Activated CD4-positive, alpha-beta memory T cell treated with anti-CD3 and anti-CD28 coated beads, Interleukin-2, amount 10 ng/mL, durations not matched to agents 7 days and 5 days (primary cell): Measurements from ENCODE around the gene GLIS1. TPM values are rescaled to one million over a fixed set of nuclear protein-coding genes. Genes with fewer than 3 reads are reported as not detected.

Source experiments
- CTCF ChIA-PET: fragments of 350-600 bp; sonication (Branson Sonifier 250); formaldehyde crosslinking; loops from one replicate; lab custom pipeline; 2021; ENCODE audit warnings: antibody characterized with exemption, inconsistent platforms; lab: Charles Lee
- POLR2A ChIA-PET: fragments of 350-600 bp; sonication (Branson Sonifier 250); formaldehyde crosslinking; loops from one replicate; lab custom pipeline; 2021; ENCODE audit warnings: antibody characterized with exemption; lab: Charles Lee
- DNase-seq: peaks from one replicate; pipeline ENCODE4 v3.0.0-alpha.2; 2020
- H3K27ac Mint-ChIP-seq: one replicate; pipeline ENCODE4 v1.8.0; 2021; ENCODE audit warnings: mild to moderate bottlenecking, mixed read lengths
- H3K27me3 Mint-ChIP-seq: one replicate; pipeline ENCODE4 v1.8.0; 2021; ENCODE audit warnings: mixed read lengths
- H3K36me3 Mint-ChIP-seq: one replicate; pipeline ENCODE4 v1.8.0; 2021; ENCODE audit warnings: low read depth, mixed read lengths
- H3K4me1 Mint-ChIP-seq: one replicate; pipeline ENCODE4 v1.8.0; 2021; ENCODE audit warnings: mixed read lengths
- H3K4me3 Mint-ChIP-seq: one replicate; pipeline ENCODE4 v1.8.0; 2021; ENCODE audit warnings: mild to moderate bottlenecking, mixed read lengths
- H3K9me3 Mint-ChIP-seq: one replicate; pipeline ENCODE4 v1.8.0; 2021; ENCODE audit warnings: mixed read lengths
- total RNA-seq, 2 experiments: library from RNA; stranded (reverse); gene quantifications; one replicate each; pipeline ENCODE4 v1.2.3, GENCODE V29; 2021

GLIS1 gene
- total RNA-seq, 2 experiments from 2014 or later = not detected

DNA sequence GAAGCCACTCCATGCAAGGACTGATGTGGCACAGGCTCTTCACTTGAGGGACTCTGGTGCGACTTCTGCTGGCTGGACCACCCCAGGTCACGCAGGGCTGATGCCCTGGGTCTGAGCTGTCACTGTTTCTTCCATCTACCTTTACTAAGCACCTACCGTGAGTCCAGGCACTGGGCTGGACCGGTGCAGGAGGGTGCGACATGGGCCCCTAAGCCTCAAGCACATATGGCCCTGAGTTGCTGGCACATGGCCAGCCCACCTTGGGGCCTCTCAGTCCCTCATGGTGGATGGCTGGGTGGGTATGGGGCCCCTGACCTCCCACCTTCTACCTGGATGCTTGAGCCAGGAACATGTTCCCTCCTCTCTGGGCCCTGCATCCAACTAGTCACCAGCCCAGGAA, 203.7 kb downstream of the GLIS1 start:
- ChIA-PET POLR2A (no interaction called here), CTCF (no interaction called here)
- no peaks in the 10 kb centered on the region for H3K4me1 Mint-ChIP-seq
- no peaks in the 10 kb centered on the region for H3K9me3 Mint-ChIP-seq
- DNase-seq = no peak
- no peaks in the 10 kb centered on the region for H3K36me3 Mint-ChIP-seq
- H3K27me3 Mint-ChIP-seq = peaks cover 6% of the 10 kb centered on the region
- no peak overlapping the region for H3K27ac Mint-ChIP-seq
- no peak overlapping the region for H3K4me3 Mint-ChIP-seq

DNA sequence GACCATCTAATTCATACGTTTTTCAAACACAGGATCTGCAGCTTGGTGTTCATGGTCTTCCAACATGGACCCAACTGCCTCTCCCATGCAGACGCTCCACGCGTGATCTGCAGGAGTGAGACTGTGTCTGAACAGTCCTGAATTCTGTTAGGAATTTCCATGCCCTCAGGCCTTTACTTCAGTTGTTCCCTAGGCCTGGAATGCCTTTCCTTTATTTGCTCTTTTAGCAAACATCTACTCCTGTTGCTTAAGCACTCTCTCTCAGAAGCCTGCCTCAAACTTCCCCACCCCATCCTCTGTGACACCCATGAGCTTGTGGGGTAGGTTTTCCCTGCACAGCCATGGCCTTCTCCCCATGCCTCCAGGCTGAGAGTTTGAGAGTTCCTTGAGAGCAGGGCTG, 206.1 kb downstream of the GLIS1 start:
- Mint-ChIP-seq H3K27me3 (peaks cover 6% of the 10 kb centered on the region), H3K36me3 (no peaks in the 10 kb centered on the region), H3K4me3 (no peak overlapping the region), H3K27ac (no peak overlapping the region), H3K9me3 (no peaks in the 10 kb centered on the region), H3K4me1 (no peaks in the 10 kb centered on the region)
- CTCF ChIA-PET = no interaction called here
- DNase-seq = no peak
- POLR2A ChIA-PET = no interaction called here

DNA sequence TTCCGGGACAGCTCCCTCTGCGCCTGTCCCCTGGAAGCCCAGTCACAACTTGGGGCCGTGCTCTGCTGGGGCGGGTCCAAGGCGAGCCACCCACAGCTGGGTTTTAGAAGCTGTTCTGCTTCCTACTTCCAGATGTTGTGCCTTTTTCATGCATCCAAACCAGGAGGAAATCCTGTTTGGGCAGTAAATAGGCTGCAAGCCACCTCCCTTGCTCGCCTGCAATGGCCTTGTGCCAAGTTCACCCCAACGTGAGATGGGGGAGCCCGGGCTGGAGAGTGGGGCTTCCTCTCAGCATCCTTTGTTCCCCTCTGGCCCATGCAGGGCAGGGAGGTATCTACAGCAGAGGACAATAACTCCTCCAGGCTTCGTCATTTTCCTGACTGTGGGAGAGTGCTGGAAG, 206.6 kb downstream of the GLIS1 start:
- no peak for DNase-seq
- ChIA-PET POLR2A (no interaction called here), CTCF (no interaction called here)
- no peak overlapping the region for H3K4me3 Mint-ChIP-seq
- H3K36me3 Mint-ChIP-seq = no peaks in the 10 kb centered on the region
- no peaks in the 10 kb centered on the region for H3K9me3 Mint-ChIP-seq
- no peak overlapping the region for H3K27ac Mint-ChIP-seq
- H3K4me1 Mint-ChIP-seq = no peaks in the 10 kb centered on the region
- H3K27me3 Mint-ChIP-seq = peaks cover 6% of the 10 kb centered on the region

DNA sequence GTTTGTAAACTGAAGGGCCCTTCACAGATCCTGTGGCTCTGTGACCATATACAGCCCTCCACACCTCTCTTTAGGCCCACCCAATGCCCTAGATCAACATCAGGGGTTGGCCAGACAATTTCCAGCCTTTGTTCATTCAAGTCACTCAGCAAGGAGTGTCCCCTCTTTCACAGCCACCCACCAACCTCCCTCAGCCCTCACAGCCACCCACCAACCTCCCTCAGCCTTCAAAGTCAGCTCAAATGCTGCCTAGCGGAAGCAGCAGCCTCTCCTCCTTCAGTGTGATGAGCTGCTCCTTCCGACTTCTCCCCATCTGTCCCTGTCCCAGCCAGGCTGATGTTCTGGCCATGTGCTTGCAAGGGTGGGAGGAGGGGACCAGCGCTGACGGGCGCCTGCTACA, 208.4 kb downstream of the GLIS1 start:
- ChIA-PET CTCF (no interaction called here), POLR2A (no interaction called here)
- H3K27ac Mint-ChIP-seq = no peak overlapping the region
- H3K4me1 Mint-ChIP-seq = no peaks in the 10 kb centered on the region
- peaks cover 6% of the 10 kb centered on the region for H3K27me3 Mint-ChIP-seq
- H3K36me3 Mint-ChIP-seq = no peaks in the 10 kb centered on the region
- no peak overlapping the region for H3K4me3 Mint-ChIP-seq
- no peak for DNase-seq
- no peaks in the 10 kb centered on the region for H3K9me3 Mint-ChIP-seq

DNA sequence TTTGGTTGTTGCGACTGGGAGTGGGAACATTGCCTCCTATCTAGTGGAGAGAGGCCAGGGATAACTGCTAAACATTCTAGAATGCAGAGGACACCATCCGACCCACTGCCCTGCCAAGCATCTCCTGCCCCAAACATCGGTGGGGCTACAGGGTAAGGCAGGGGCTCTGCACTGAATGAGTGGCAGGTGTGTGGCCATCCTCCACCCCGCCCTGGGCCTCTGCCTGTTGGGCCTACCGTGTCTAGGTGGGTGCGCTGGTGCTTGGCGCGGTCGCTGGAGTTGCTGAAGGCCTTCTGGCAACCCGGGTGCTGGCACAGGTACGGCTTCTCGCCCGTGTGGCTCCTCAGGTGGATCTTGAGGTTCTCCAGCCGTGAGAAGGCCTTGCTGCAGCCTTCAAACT, 209.4 kb downstream of the GLIS1 start:
- CTCF ChIA-PET = no interaction called here
- Mint-ChIP-seq H3K27ac (no peak overlapping the region), H3K4me3 (no peak overlapping the region)

DNA sequence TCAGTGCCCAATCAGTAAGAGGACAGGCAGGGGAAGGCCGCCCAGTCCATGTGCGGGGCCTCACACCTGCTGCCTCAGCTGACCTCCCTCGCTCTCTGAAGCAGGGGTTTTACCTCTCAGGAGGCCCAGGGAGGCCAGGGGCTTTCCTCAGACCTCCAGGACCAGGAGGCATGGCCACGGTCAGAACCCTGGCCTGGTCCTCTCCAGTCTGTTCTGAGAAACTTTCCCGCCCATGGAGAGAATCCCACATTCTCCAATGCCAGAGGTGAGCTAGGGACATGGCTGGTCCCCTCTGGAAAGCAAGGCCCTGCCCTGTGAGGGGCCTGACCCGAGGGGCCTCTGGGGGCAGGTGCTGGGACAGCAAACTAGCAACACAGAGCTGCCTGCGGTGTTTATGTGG, 211.6 kb downstream of the GLIS1 start:
- H3K36me3 Mint-ChIP-seq = no peaks in the 10 kb centered on the region
- H3K27ac Mint-ChIP-seq = no peak overlapping the region
- ChIA-PET CTCF (no interaction called here), POLR2A (no interaction called here)
- peaks cover 4% of the 10 kb centered on the region for H3K27me3 Mint-ChIP-seq
- no peaks in the 10 kb centered on the region for H3K4me1 Mint-ChIP-seq
- H3K9me3 Mint-ChIP-seq = no peaks in the 10 kb centered on the region
- H3K4me3 Mint-ChIP-seq = no peak overlapping the region
- DNase-seq = no peak

More for the DNA sequence above, 209.4 kb downstream of the GLIS1 start:
- no peak for DNase-seq
- POLR2A ChIA-PET = no interaction called here
- Mint-ChIP-seq H3K4me1 (no peaks in the 10 kb centered on the region), H3K36me3 (no peaks in the 10 kb centered on the region), H3K27me3 (peaks cover 6% of the 10 kb centered on the region), H3K9me3 (no peaks in the 10 kb centered on the region)

DNA sequence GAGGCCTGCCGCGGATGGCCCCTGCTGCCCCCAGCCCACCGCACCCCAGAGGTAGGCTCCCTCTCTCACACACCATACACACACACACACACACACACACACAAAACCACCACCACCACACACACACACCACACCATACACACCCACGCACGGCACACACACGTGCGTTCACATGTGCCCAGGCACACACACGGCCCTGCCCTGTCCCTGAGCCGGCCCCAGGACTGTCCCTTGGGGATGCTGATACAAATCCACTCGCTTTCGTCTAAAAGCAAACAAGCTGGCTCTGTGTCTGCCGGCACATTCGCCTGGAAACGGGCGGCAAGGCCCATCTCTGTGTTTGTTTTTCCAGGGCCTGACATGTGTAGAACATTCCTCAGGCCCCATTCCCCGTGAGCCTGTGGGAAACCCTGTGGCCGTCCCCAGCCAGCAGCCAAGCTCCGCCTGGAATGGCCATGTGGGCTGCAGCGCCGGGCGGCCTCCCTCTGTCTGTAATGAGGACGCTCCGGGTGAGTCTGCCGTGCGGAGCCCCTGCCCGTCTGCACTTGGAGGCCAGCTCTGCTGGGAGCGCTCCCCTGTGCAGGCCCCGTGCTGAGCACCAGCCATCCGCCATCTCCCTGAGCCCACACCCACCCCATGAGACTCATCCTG, 212.4 kb downstream of the GLIS1 start:
- ChIA-PET CTCF (no interaction called here), POLR2A (no interaction called here)
- Mint-ChIP-seq H3K36me3 (no peaks in the 10 kb centered on the region), H3K4me3 (no peak overlapping the region), H3K27ac (no peak overlapping the region), H3K9me3 (no peaks in the 10 kb centered on the region), H3K4me1 (no peaks in the 10 kb centered on the region), H3K27me3 (peaks cover 2% of the 10 kb centered on the region)
- no peak for DNase-seq

DNA sequence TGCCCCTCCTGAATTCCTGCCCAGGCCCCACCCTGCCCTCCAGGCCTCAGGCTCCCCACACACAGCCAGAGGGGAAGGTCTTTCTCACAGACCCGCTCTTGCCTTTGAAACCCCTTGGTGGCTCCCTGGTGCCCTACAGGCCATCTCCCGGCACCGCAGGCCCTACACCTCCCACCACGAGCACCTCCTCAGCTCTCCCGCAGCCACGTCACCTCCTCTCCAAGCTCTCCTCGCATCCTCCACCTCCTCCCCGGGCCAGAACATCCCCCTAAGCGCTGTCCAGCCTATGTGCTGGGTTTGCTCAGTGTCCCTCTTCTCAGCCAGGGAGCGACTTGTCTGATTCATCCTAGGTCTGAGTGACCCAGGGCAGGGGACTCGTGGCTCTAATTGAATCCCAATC, 213.4 kb downstream of the GLIS1 start:
- POLR2A ChIA-PET = no interaction called here
- CTCF ChIA-PET = no interaction called here
- H3K9me3 Mint-ChIP-seq = no peaks in the 10 kb centered on the region
- DNase-seq = no peak
- H3K36me3 Mint-ChIP-seq = no peaks in the 10 kb centered on the region
- H3K27ac Mint-ChIP-seq = no peak overlapping the region
- H3K4me1 Mint-ChIP-seq = no peaks in the 10 kb centered on the region
- no peaks in the 10 kb centered on the region for H3K27me3 Mint-ChIP-seq
- no peak overlapping the region for H3K4me3 Mint-ChIP-seq

DNA sequence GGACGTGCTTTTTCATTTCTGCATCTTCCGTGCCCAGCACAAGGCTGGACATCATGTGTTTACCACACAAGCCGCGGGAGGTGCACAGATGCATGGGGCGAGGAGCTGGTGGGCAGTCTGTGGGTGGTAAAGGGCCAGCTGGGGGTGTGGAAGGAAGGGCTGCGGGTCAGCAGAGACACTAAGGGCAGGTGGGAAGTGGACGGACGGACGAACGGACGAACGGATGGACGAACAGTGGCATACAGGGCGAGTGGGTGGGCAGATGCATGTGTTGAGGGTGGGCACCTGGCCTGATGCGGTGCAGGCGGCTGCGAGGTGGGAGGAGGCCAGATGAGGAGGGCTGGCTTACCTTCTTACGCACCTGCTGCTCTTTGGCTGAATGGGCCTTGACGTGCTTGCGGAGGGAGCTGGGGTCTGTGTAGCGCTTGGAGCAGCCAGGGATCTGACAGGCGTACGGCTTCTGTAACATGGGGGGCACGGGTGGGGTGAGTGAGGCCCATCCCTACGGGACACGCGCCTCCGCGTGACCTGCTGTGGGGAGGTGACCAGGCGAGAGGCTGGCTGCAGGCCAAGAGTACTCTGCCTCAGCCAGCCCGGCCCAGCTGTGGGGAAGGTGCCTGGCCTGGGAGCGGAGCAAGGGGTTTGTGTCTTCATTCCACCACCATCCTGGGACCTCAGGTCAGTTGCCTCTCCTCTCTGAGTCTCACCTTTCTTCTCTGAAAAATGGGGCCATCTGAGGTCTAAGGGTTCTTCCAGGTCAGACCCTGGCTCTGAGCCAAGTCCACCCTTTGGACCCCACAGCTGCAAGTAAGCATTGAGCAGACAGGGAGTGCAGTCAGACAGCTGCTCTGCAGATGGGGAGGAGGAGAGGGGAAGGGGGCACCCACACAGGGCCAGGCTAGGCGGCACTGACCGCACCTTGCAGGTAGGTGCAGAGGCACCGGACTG, 214.3 kb downstream of the GLIS1 start:
- H3K4me3 Mint-ChIP-seq = no peak overlapping the region
- ChIA-PET POLR2A (no interaction called here), CTCF (no interaction called here)
- no peaks in the 10 kb centered on the region for H3K27me3 Mint-ChIP-seq
- no peaks in the 10 kb centered on the region for H3K4me1 Mint-ChIP-seq
- no peak overlapping the region for H3K27ac Mint-ChIP-seq
- H3K36me3 Mint-ChIP-seq = no peaks in the 10 kb centered on the region
- H3K9me3 Mint-ChIP-seq = no peaks in the 10 kb centered on the region
- no peak for DNase-seq

DNA sequence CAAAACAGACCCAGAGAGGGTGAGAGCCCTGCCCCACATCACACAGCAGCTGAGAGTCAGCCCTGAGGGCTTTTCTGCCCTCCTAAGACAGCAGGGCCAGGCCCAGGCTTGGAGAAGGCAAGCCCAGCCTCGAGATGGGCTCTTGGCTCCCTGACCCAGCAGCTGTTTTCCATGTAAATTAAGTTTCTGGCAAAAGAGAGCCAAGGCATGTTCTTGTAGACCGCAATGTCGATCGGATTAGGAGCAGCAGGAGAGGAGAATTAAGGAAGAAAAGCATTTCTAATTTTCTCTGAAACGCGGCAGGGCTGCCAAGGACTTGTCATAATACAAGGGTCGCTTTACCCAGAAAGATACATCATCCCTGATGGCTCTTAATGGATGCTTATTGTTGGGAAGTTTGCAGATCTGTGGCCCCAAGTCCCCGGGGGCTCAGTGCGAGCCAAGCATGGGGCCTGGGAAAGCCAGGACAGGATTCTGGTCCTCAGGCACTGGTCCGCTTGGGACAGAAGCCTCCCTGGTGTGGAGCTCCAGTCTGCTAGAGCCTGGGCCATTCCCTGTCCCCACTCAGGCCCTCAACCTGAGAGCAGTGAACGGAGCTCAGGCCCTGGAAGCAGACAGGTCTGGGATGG, 216.9 kb downstream of the GLIS1 start:
- no peak overlapping the region for H3K27ac Mint-ChIP-seq
- no peaks in the 10 kb centered on the region for H3K9me3 Mint-ChIP-seq
- CTCF ChIA-PET = no interaction called here
- no peaks in the 10 kb centered on the region for H3K27me3 Mint-ChIP-seq
- no peaks in the 10 kb centered on the region for H3K36me3 Mint-ChIP-seq
- DNase-seq = no peak
- H3K4me3 Mint-ChIP-seq = no peak overlapping the region
- H3K4me1 Mint-ChIP-seq = no peaks in the 10 kb centered on the region
- POLR2A ChIA-PET = no interaction called here

DNA sequence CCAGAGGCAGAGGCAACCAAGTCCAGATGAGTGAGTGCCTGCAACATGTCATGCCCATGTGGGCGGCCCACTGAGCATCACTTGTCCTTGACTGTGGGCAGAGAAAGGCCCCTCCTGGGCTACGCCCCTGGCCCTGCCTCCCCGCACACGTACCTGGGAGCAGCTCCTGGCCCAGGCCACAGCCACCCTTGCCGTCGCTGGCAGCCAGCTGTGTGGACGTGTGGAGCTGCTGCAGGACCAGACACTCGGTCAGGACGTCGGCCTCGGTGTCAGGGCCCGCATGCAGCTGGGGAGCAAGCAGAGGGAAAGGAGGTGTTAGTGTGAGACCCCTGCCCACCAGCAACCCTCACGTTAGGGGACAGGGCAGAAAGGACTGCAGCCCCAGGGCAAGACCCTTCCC, 218.5 kb downstream of the GLIS1 start:
- Mint-ChIP-seq H3K27ac (no peak overlapping the region), H3K4me1 (no peaks in the 10 kb centered on the region), H3K9me3 (no peaks in the 10 kb centered on the region), H3K4me3 (no peak overlapping the region), H3K36me3 (no peaks in the 10 kb centered on the region), H3K27me3 (no peaks in the 10 kb centered on the region)
- POLR2A ChIA-PET = no interaction called here
- no peak for DNase-seq
- CTCF ChIA-PET = no interaction called here

DNA sequence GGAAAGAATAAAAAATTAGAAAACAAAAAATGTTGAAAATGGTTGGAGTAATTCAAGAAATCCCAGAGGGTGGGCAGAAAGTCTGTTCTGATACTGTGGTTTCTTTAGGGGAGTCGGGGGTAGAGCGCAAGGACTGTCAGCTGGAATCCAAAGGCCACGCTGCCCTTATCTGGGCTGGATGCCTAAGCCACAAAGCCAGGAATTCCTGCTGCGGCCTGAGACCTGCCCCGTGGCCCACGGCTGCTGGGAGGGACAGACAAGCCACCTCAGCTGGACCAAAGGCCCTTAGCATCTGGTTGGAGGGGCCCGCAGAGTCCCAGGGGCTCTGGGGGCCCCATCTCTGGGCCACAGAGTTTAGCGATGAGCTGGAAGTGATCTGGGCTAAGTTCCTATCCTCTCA, 219.5 kb downstream of the GLIS1 start:
- Mint-ChIP-seq H3K27me3 (no peaks in the 10 kb centered on the region), H3K27ac (no peak overlapping the region), H3K36me3 (no peaks in the 10 kb centered on the region), H3K4me1 (no peaks in the 10 kb centered on the region), H3K4me3 (no peak overlapping the region), H3K9me3 (no peaks in the 10 kb centered on the region)
- CTCF ChIA-PET = no interaction called here
- no peak for DNase-seq
- POLR2A ChIA-PET = no interaction called here

DNA sequence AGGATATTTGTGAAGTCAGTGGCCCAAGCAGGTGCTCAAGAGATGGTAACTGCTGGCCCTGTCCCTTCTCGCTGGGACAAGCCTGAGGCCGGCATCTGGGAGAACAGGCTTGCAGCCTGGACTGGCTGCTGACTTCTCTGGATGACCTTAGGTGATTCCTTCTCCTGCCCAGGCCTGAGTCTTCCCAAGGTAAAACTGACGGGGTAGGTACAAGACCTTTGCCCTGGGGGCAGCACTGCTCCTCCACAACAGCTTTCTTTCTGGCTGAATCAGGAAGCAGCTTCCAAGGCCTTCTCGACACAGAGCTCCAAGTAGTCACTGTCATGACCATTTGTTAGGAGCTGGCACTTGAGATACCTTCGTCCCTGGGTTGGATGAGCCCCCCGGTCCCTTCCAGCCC, 220.2 kb downstream of the GLIS1 start:
- no peak overlapping the region for H3K27ac Mint-ChIP-seq
- no peak for DNase-seq
- no peaks in the 10 kb centered on the region for H3K27me3 Mint-ChIP-seq
- CTCF ChIA-PET = no interaction called here
- H3K4me3 Mint-ChIP-seq = no peak overlapping the region
- POLR2A ChIA-PET = no interaction called here
- no peaks in the 10 kb centered on the region for H3K9me3 Mint-ChIP-seq
- no peaks in the 10 kb centered on the region for H3K36me3 Mint-ChIP-seq
- H3K4me1 Mint-ChIP-seq = no peaks in the 10 kb centered on the region
